ENCODE results near the gene IL4R. TPM values are rescaled to one million over a fixed set of nuclear protein-coding genes. Genes with fewer than 3 reads are reported as not detected.

The IL4R gene
- total and polyA plus RNA-seq, 2 of the 13 experiments (the other 11 are each of a cell fraction or from before 2014, with no cell fraction given), result 15.9 to 49.6 TPM

- TF ChIP-seq SAP130 (CRISPR knock-in tag; IDR thresholded peaks at IDR 0.05; ENCODE audit: low read depth) (peak; percentile 70), NR2F1 (CRISPR knock-in tag; IDR thresholded peaks at IDR 0.05) (no peak), ZNF224 (CRISPR knock-in tag; IDR thresholded peaks at IDR 0.05) (no peak), ZNF749 (CRISPR knock-in tag; IDR thresholded peaks at IDR 0.05; ENCODE audit: borderline replicate concordance) (0 out of 2 replicates have a peak, but pooled peaks have one; percentile 26), TARDBP (CRISPR knock-in tag; IDR thresholded peaks at IDR 0.05) (no peak), SKIL (CRISPR knock-in tag; IDR thresholded peaks at IDR 0.05; ENCODE audit: borderline replicate concordance) (no peak), ZNF292 (CRISPR knock-in tag; IDR thresholded peaks at IDR 0.05; ENCODE audit: borderline replicate concordance, low read depth) (0 out of 2 replicates have a peak, but pooled peaks have one; percentile 26), NR2F2 (IDR thresholded peaks at IDR 0.05; ENCODE audit: borderline replicate concordance, low read depth) (no peak), ZBTB7A (CRISPR knock-in tag; IDR thresholded peaks at IDR 0.05) (0 out of 2 replicates have a peak, but pooled peaks have one; percentile 20), XRCC5 (optimal IDR thresholded peaks at IDR 0.05; ENCODE audit: low read length) (no peak), HNRNPK (IDR thresholded peaks at IDR 0.05; ENCODE audit: low read depth, low read length, poor library complexity, severe bottlenecking) (no peak), ZNF775 (CRISPR knock-in tag; IDR thresholded peaks at IDR 0.05; ENCODE audit: borderline replicate concordance) (no peak), BCL6 (CRISPR knock-in tag; IDR thresholded peaks at IDR 0.05) (no peak), ZNF670 (CRISPR knock-in tag; IDR thresholded peaks at IDR 0.05; ENCODE audit: borderline replicate concordance) (no peak), ELF3 (CRISPR knock-in tag; IDR thresholded peaks at IDR 0.05) (0 out of 2 replicates have a peak, but pooled peaks have one; percentile 26), ARNTL (CRISPR knock-in tag; IDR thresholded peaks at IDR 0.05) (no peak), TGIF2 (CRISPR knock-in tag; IDR thresholded peaks at IDR 0.05) (0 out of 2 replicates have a peak, but pooled peaks have one; percentile 66), TCF7L2 (IDR thresholded peaks at IDR 0.05; ENCODE audit: low read depth, low read length) (no peak), ATF4 (CRISPR knock-in tag; IDR thresholded peaks at IDR 0.05) (peak in 1 of 2 experiments; percentile 68; a peak in 2 of 4 replicates), REXO4 (CRISPR knock-in tag; IDR thresholded peaks at IDR 0.05; ENCODE audit: borderline replicate concordance) (0 out of 2 replicates have a peak, but pooled peaks have one; percentile 46), MTA1 (CRISPR knock-in tag; IDR thresholded peaks at IDR 0.05; ENCODE audit: borderline replicate concordance) (no peak), KDM5A (IDR thresholded peaks at IDR 0.05; ENCODE audit: borderline replicate concordance, low read length) (no peak), NFE2 (CRISPR knock-in tag; IDR thresholded peaks at IDR 0.05) (no peak), PRPF4 (IDR thresholded peaks at IDR 0.05; ENCODE audit: low read depth, low read length, poor library complexity, severe bottlenecking) (no peak)
Observed at GRCh38 chr16:27315333-27316037, 1.7 kb downstream of the IL4R start (continued).

Measured in HepG2 (cell line).